B cell (primary cell): ENCODE results near the gene FAM120B. TPM values are rescaled to one million over a fixed set of nuclear protein-coding genes. Genes with fewer than 3 reads are reported as not detected.

Experiments
- ATAC-seq: fragments of 200-7000 bp; cut with Tn5 transposase; one replicate; pipeline ENCODE4 v1.10.0; 2021; ENCODE audit warnings: low read depth, mild to moderate bottlenecking, moderate number of reproducible peaks, moderate library complexity
- CTCF ChIA-PET: fragments of 350-600 bp; sonication (Branson Sonifier 250); formaldehyde crosslinking; loops from one replicate; lab custom pipeline; 2021; ENCODE audit warnings: antibody characterized with exemption, inconsistent platforms; lab: Charles Lee
- POLR2A ChIA-PET: fragments of 350-600 bp; sonication (Branson Sonifier 250); formaldehyde crosslinking; loops from one replicate; lab custom pipeline; 2021; ENCODE audit warnings: antibody characterized with exemption; lab: Charles Lee
- DNase-seq: peaks from one replicate; pipeline ENCODE4 v3.0.0; 2013
- H2AFZ ChIP-seq: 2 replicates; pipeline ENCODE4 v1.6.1; 2012; ENCODE audit warnings: mild to moderate bottlenecking, low read depth, low read length; ENCODE audit not compliant: insufficient read depth, poor library complexity, severe bottlenecking
- H3K27ac ChIP-seq, 2 donors: 1 replicate in 1 of 2; 2 replicates in 1 of 2; pipeline ENCODE4 v1.5.1; 2012 to 2013; ENCODE audit warnings: low read length in 2 of 2, mild to moderate bottlenecking in 2 of 2, moderate library complexity in 1 of 2
- H3K27me3 ChIP-seq, 4 experiments: fragments of 200-600 bp in 1 of 4; sonication (generic) in 1 of 4; replicated peaks in 1 of 4; 1 replicate in 2 of 4; 2 replicates in 2 of 4; pipeline versions ENCODE4 v1.6.1 to v1.7.0; 2013 to 2016; ENCODE audit warnings: low read length in 3 of 4, mild to moderate bottlenecking in 2 of 4, mixed read lengths in 1 of 4, moderate library complexity in 1 of 4; ENCODE audit not compliant: insufficient read depth in 4 of 4, control insufficient read depth in 3 of 4; ENCODE audit errors: control extremely low read depth in 1 of 4
- H3K36me3 ChIP-seq, 2 experiments: replicated peaks in 1 of 2; 1 replicate in 1 of 2; 2 replicates in 1 of 2; pipeline versions ENCODE4 v1.6.1 to v1.7.1; 2013; ENCODE audit warnings: low read length in 1 of 2; ENCODE audit not compliant: insufficient read depth in 2 of 2, control insufficient read depth in 1 of 2; ENCODE audit errors: control extremely low read depth in 1 of 2, extremely low read depth in 1 of 2
- H3K4me1 ChIP-seq, 2 donors: fragments of 200-600 bp in 1 of 2; sonication (generic) in 1 of 2; 1 replicate in 1 of 2; 2 replicates in 1 of 2; pipeline versions ENCODE4 v1.5.1 to v1.6.1; 2013 to 2017; ENCODE audit warnings: low read length in 2 of 2; ENCODE audit not compliant: control insufficient read depth in 2 of 2, insufficient read depth in 2 of 2
- H3K4me2 ChIP-seq: replicated peaks from 2 replicates; pipeline ENCODE3; 2012; ENCODE audit warnings: mild to moderate bottlenecking, low read depth, low read length; ENCODE audit not compliant: poor library complexity, severe bottlenecking
- H3K4me3 ChIP-seq, 5 experiments: fragments of 200-600 bp in 1 of 5; sonication (generic) in 1 of 5; 1 replicate in 3 of 5; 2 replicates in 2 of 5; pipeline versions ENCODE4 v1.5.1 to v1.7.0; 2011 to 2016; ENCODE audit warnings: low read length in 4 of 5, mild to moderate bottlenecking in 4 of 5, low read depth in 2 of 5, control low read depth in 1 of 5, moderate library complexity in 1 of 5; ENCODE audit not compliant: insufficient read depth in 1 of 5; ENCODE audit errors: control extremely low read depth in 1 of 5, extremely low read depth in 1 of 5
- H3K79me2 ChIP-seq: fragments of 200-600 bp; sonication (generic); one replicate; pipeline ENCODE4 v1.6.0; 2016; ENCODE audit warnings: low read length; ENCODE audit not compliant: control insufficient read depth, insufficient read depth
- H3K9ac ChIP-seq: fragments of 200-600 bp; sonication (generic); 2 replicates; pipeline ENCODE4 v1.6.1; 2017; ENCODE audit warnings: mild to moderate bottlenecking, low read length, moderate library complexity
- H3K9me3 ChIP-seq, 3 donors: one replicate each; pipeline versions ENCODE4 v1.6.1 to v1.7.1; 2013; ENCODE audit warnings: low read length in 2 of 3; ENCODE audit not compliant: control insufficient read depth in 2 of 3, insufficient read depth in 1 of 3; ENCODE audit errors: control extremely low read depth in 1 of 3
- H4K20me1 ChIP-seq: 2 replicates; pipeline ENCODE4 v1.6.0; 2012; ENCODE audit warnings: mild to moderate bottlenecking, low read length; ENCODE audit not compliant: insufficient read depth, control insufficient read depth, poor library complexity, severe bottlenecking
- H3K27ac Mint-ChIP-seq: one replicate; pipeline ENCODE4 v1.8.0; 2021; ENCODE audit warnings: mixed read lengths
- H3K27me3 Mint-ChIP-seq: one replicate; pipeline ENCODE4 v1.8.0; 2021; ENCODE audit warnings: mixed read lengths
- H3K4me1 Mint-ChIP-seq: one replicate; pipeline ENCODE4 v1.8.0; 2021; ENCODE audit warnings: mixed read lengths
- H3K4me3 Mint-ChIP-seq: one replicate; pipeline ENCODE4 v1.8.0; 2021; ENCODE audit warnings: mixed read lengths
- H3K9me3 Mint-ChIP-seq: one replicate; pipeline ENCODE4 v1.8.0; 2022; ENCODE audit warnings: mixed read lengths; ENCODE audit not compliant: insufficient read depth
- CTCF ChIP-seq: fragments of 200-600 bp; IDR thresholded peaks from one replicate; pipeline ENCODE4 v1.8.0; 2022; ENCODE audit warnings: antibody characterized with exemption, mild to moderate bottlenecking
- EZH2 ChIP-seq: IDR thresholded peaks from 2 replicates; pipeline ENCODE4 v1.6.1; 2012; ENCODE audit warnings: borderline replicate concordance, low read depth, mild to moderate bottlenecking, moderate library complexity, low read length; ENCODE audit not compliant: insufficient read depth, poor library complexity, severe bottlenecking
- WGBS: methylation state at CpG from one replicate; pipeline ENCODE4 v1.1.5; 2013; ENCODE audit warnings: missing lambda C conversion rate; ENCODE audit not compliant: insufficient coverage; 5-methylcytosine and 5-hydroxymethylcytosine counted together
- intact Hi-C: fragments of 100-400 bp; cut with micrococcal nuclease; formaldehyde crosslinking; loops from one replicate; pipeline ENCODE4 v1.10.0; 2022
- polyA plus RNA-seq: library from polyadenylated mRNA; depleted of rRNA; stranded (reverse); fragments of >200 nt; gene quantifications from 2 replicates; pipeline ENCODE4 v1.2.3, GENCODE V29; 2012
- total RNA-seq, 2 donors: library from RNA; stranded (reverse); fragments of 120-200 nt in 1 of 2; gene quantifications; 1 replicate in 1 of 2; 2 replicates in 1 of 2; pipeline versions ENCODE4 v1.2.3 to v1.2.4, GENCODE V29; 2013 to 2022

FAM120B gene
- total and polyA plus RNA-seq, 2 donors (not counting 1 experiment from before 2014, with no cell fraction given): 12.5 to 51.7 TPM

GRCh38 chr6:170284126-170284773, 22.3 kb upstream of the FAM120B start:
- Histone ChIP-seq H3K9ac (no peak overlapping the region), H3K79me2 (no peaks in the 10 kb centered on the region), H3K4me3 (no peak overlapping the region), H3K4me2 (no peak overlapping the region), H2AFZ (no peak overlapping the region), H3K4me1 (peaks cover 11 to 16% of the 10 kb centered on the region in 2 donors), H3K27ac (no peak overlapping the region), H4K20me1 (no peaks in the 10 kb centered on the region), H3K9me3 (peaks cover 0 to 27% (median 0%) of the 10 kb centered on the region in 3 donors), H3K36me3 (no peaks in the 10 kb centered on the region), H3K27me3 (peaks cover 0 to 33% (median 24%) of the 10 kb centered on the region in 4 experiments)
- no peak overlapping the region for H3K4me3 Mint-ChIP-seq
- ChIA-PET CTCF (no interaction called here), POLR2A (no interaction called here)
- no peak for DNase-seq
- no peak for ATAC-seq
- peaks cover 38% of the 10 kb centered on the region for H3K27me3 Mint-ChIP-seq
- 97% methylated on average over 15 of the region's 15 CpGs for WGBS
- intact Hi-C loops: no loop called here
- no peaks in the 10 kb centered on the region for H3K9me3 Mint-ChIP-seq
- TF ChIP-seq CTCF: no peak
- TF ChIP-seq EZH2: no peak
- H3K27ac Mint-ChIP-seq: no peak overlapping the region
- peaks cover 18% of the 10 kb centered on the region for H3K4me1 Mint-ChIP-seq

GRCh38 chr6:170284866-170285469, 21.6 kb upstream of the FAM120B start:
- TF ChIP-seq EZH2: no peak
- TF ChIP-seq CTCF: no peak
- Histone ChIP-seq H2AFZ (no peak overlapping the region), H3K27ac (no peak overlapping the region), H3K4me3 (no peak overlapping the region), H3K79me2 (no peaks in the 10 kb centered on the region), H3K27me3 (peaks cover 0 to 38% (median 24%) of the 10 kb centered on the region in 4 experiments), H3K36me3 (no peaks in the 10 kb centered on the region), H3K4me1 (peaks cover 16 to 17% of the 10 kb centered on the region in 2 donors), H3K9ac (no peak overlapping the region), H3K9me3 (peaks cover 0 to 26% (median 0%) of the 10 kb centered on the region in 3 donors), H3K4me2 (no peak overlapping the region), H4K20me1 (no peaks in the 10 kb centered on the region)
- intact Hi-C loops: no loop called here
- 92% methylated on average over 19 of the region's 24 CpGs for WGBS
- Mint-ChIP-seq H3K4me3 (no peak overlapping the region), H3K9me3 (no peaks in the 10 kb centered on the region), H3K27me3 (peaks cover 32% of the 10 kb centered on the region), H3K4me1 (peaks cover 12% of the 10 kb centered on the region), H3K27ac (no peak overlapping the region)
- CTCF ChIA-PET: no interaction called here
- no peak for ATAC-seq
- POLR2A ChIA-PET: no interaction called here
- DNase-seq: no peak
